NCI-H69 (cell line): ENCODE measurements around the gene SEMA3C.

ENCODE experiments used
- DNase-seq: peaks from one replicate; lab custom pipeline; 2025; lab: John Stamatoyannopoulos, UW

SEMA3C gene

GRCh38 chr7:80918909-80919721 lies at the start of gene SEMA3C:
TSS of gene SEMA3C (minus strand) at chr7:80919051. CDS start at chr7:80916781, 2,270 bp downstream.
- DNase-seq: peak; percentile 99

- DNase-seq: no peak
These were observed 49.8 kb upstream of the SEMA3C start for GRCh38 chr7:80968606-80969005.

- DNase-seq: no peak
These were observed 49.1 kb upstream of the SEMA3C start for GRCh38 chr7:80967917-80968297.

- no peak for DNase-seq
These were observed 48.4 kb upstream of the SEMA3C start for GRCh38 chr7:80967071-80967916.

GRCh38 chr7:80960244-80960795 lies 41.5 kb upstream of the SEMA3C start:
- DNase-seq: no peak

- DNase-seq: peak; percentile 61
These were observed 38.5 kb upstream of the SEMA3C start for GRCh38 chr7:80957226-80957777.

- no peak for DNase-seq
These were observed 35.3 kb upstream of the SEMA3C start for GRCh38 chr7:80954191-80954590.

GRCh38 chr7:80950550-80950967 lies 31.7 kb upstream of the SEMA3C start:
- DNase-seq: no peak

- DNase-seq: no peak
These were observed 30.6 kb upstream of the SEMA3C start for GRCh38 chr7:80949449-80949848.

- peak; percentile 13 for DNase-seq
These were observed 28.0 kb upstream of the SEMA3C start for GRCh38 chr7:80946858-80947257.

GRCh38 chr7:80945976-80946375 lies 27.1 kb upstream of the SEMA3C start:
- no peak for DNase-seq

GRCh38 chr7:80943342-80943741 lies 24.5 kb upstream of the SEMA3C start:
- no peak for DNase-seq

- peak; percentile 75 for DNase-seq
These were observed 23.6 kb upstream of the SEMA3C start for GRCh38 chr7:80942261-80943041.

- DNase-seq: no peak
These were observed 22.4 kb upstream of the SEMA3C start for GRCh38 chr7:80941208-80941758.

GRCh38 chr7:80940539-80941207 lies 21.8 kb upstream of the SEMA3C start:
- no peak for DNase-seq

- peak; percentile 70 for DNase-seq
These were observed 18.5 kb upstream of the SEMA3C start for GRCh38 chr7:80937336-80937735.

- DNase-seq: peak; percentile 82
These were observed 17.3 kb upstream of the SEMA3C start for GRCh38 chr7:80935991-80936780.

- DNase-seq: no peak
These were observed 15.5 kb upstream of the SEMA3C start for GRCh38 chr7:80934321-80934720.

- no peak for DNase-seq
These were observed 13.7 kb upstream of the SEMA3C start for GRCh38 chr7:80932536-80932935.

GRCh38 chr7:80929619-80930018 lies 10.8 kb upstream of the SEMA3C start:
- no peak for DNase-seq
